OCI-LY7 (cell line): ENCODE data around the gene FSTL1.

ENCODE experiments used
- CTCF ChIP-seq: fragments of 200-600 bp; sonication (generic); conservative IDR thresholded peaks from 2 replicates; pipeline ENCODE4 v1.5.1; 2014; ENCODE audit warnings: mild to moderate bottlenecking, antibody characterized with exemption, low read length, moderate library complexity, mixed read lengths
- EZH2phosphoT487 ChIP-seq: fragments of 200-600 bp; sonication (generic); IDR thresholded peaks from 2 replicates; pipeline ENCODE4 v1.6.1; 2018; ENCODE audit warnings: low read depth, borderline replicate concordance, mild to moderate bottlenecking, mixed run types, antibody characterized with exemption, low read length, moderate library complexity, mixed read lengths

GRCh38 chr3:120396469-120396868, 54.3 kb downstream of the FSTL1 start:
- TF ChIP-seq CTCF, result no peak
- no peak for TF ChIP-seq EZH2phosphoT487
